Measurements from ENCODE around the gene LEMD1.
"Not testable (repeated sequence)": the region's sequence is repeated elsewhere in the genome, so short reads cannot be mapped to it uniquely, and the experiment has no call there.

The LEMD1 gene

GRCh38 chr1:205424901-205425600, 3.2 kb upstream of the LEMD1 start:
- no peak overlapping the region for H3K4me3 ChIP-seq (ENCODE audit: low read depth, low read length)
- H3K79me2 ChIP-seq (ENCODE audit: control insufficient read depth, insufficient read depth, low read length, unreplicated experiment): no peaks in the 10 kb centered on the region
- no peaks in the 10 kb centered on the region for H3K36me3 ChIP-seq (ENCODE audit: insufficient read depth, low read length)
- H3K27me3 ChIP-seq (ENCODE audit: insufficient read depth, low read length): peaks cover 85% of the 10 kb centered on the region
- no peak overlapping the region for H3K27ac ChIP-seq (ENCODE audit: low read depth, low read length)
- no peak overlapping the region for H2AFZ ChIP-seq (ENCODE audit: low read length, unreplicated experiment)
- no peaks in the 10 kb centered on the region for H3K4me1 ChIP-seq (ENCODE audit: control insufficient read depth, insufficient read depth, low read length, unreplicated experiment)

- Histone ChIP-seq H3K27me3 (ENCODE audit: insufficient read depth, low read length) (peaks cover 92% of the 10 kb centered on the region), H3K4me1 (ENCODE audit: control insufficient read depth, insufficient read depth, low read length, unreplicated experiment) (no peaks in the 10 kb centered on the region), H3K79me2 (ENCODE audit: control insufficient read depth, insufficient read depth, low read length, unreplicated experiment) (no peaks in the 10 kb centered on the region), H3K36me3 (ENCODE audit: insufficient read depth, low read length) (no peaks in the 10 kb centered on the region), H2AFZ (ENCODE audit: low read length, unreplicated experiment) (no peak overlapping the region), H3K4me3 (ENCODE audit: low read depth, low read length) (no peak overlapping the region), H3K27ac (ENCODE audit: low read depth, low read length) (no peak overlapping the region)
Observed at GRCh38 chr1:205423814-205424399, 2.1 kb upstream of the LEMD1 start.

- H3K36me3 ChIP-seq (ENCODE audit: insufficient read depth, low read length): no peaks in the 10 kb centered on the region
- H3K4me1 ChIP-seq (ENCODE audit: control insufficient read depth, insufficient read depth, low read length, unreplicated experiment): no peaks in the 10 kb centered on the region
- no peak overlapping the region for H3K4me3 ChIP-seq (ENCODE audit: low read depth, low read length)
- no peak overlapping the region for H2AFZ ChIP-seq (ENCODE audit: low read length, unreplicated experiment)
- H3K27ac ChIP-seq (ENCODE audit: low read depth, low read length): no peak overlapping the region
- H3K79me2 ChIP-seq (ENCODE audit: control insufficient read depth, insufficient read depth, low read length, unreplicated experiment): no peaks in the 10 kb centered on the region
- peaks cover 90% of the 10 kb centered on the region for H3K27me3 ChIP-seq (ENCODE audit: insufficient read depth, low read length)
Observed at GRCh38 chr1:205422993-205423642, 1.3 kb upstream of the LEMD1 start.

- no peaks in the 10 kb centered on the region for H3K4me1 ChIP-seq (ENCODE audit: control insufficient read depth, insufficient read depth, low read length, unreplicated experiment)
- peaks cover 80% of the 10 kb centered on the region for H3K27me3 ChIP-seq (ENCODE audit: insufficient read depth, low read length)
- no peak overlapping the region for H2AFZ ChIP-seq (ENCODE audit: low read length, unreplicated experiment)
- H3K36me3 ChIP-seq (ENCODE audit: insufficient read depth, low read length): no peaks in the 10 kb centered on the region
- no peaks in the 10 kb centered on the region for H3K79me2 ChIP-seq (ENCODE audit: control insufficient read depth, insufficient read depth, low read length, unreplicated experiment)
- no peak overlapping the region for H3K27ac ChIP-seq (ENCODE audit: low read depth, low read length)
- H3K4me3 ChIP-seq (ENCODE audit: low read depth, low read length): no peak overlapping the region
Observed at GRCh38 chr1:205420938-205421337, 918 bp downstream of the LEMD1 start.

- Histone ChIP-seq H2AFZ (ENCODE audit: low read length, unreplicated experiment) (no peak overlapping the region), H3K36me3 (ENCODE audit: insufficient read depth, low read length) (no peaks in the 10 kb centered on the region), H3K4me1 (ENCODE audit: control insufficient read depth, insufficient read depth, low read length, unreplicated experiment) (no peaks in the 10 kb centered on the region), H3K27ac (ENCODE audit: low read depth, low read length) (no peak overlapping the region), H3K27me3 (ENCODE audit: insufficient read depth, low read length) (peaks cover 58% of the 10 kb centered on the region), H3K4me3 (ENCODE audit: low read depth, low read length) (no peak overlapping the region), H3K79me2 (ENCODE audit: control insufficient read depth, insufficient read depth, low read length, unreplicated experiment) (no peaks in the 10 kb centered on the region)
Observed at GRCh38 chr1:205417870-205418635, 3.8 kb downstream of the LEMD1 start.

GRCh38 chr1:205416322-205416721, 5.5 kb downstream of the LEMD1 start:
- no peaks in the 10 kb centered on the region for H3K36me3 ChIP-seq (ENCODE audit: insufficient read depth, low read length)
- H3K27me3 ChIP-seq (ENCODE audit: insufficient read depth, low read length): peaks cover 51% of the 10 kb centered on the region
- no peak overlapping the region for H3K4me3 ChIP-seq (ENCODE audit: low read depth, low read length)
- no peaks in the 10 kb centered on the region for H3K79me2 ChIP-seq (ENCODE audit: control insufficient read depth, insufficient read depth, low read length, unreplicated experiment)
- no peaks in the 10 kb centered on the region for H3K4me1 ChIP-seq (ENCODE audit: control insufficient read depth, insufficient read depth, low read length, unreplicated experiment)
- no peak overlapping the region for H3K27ac ChIP-seq (ENCODE audit: low read depth, low read length)
- H2AFZ ChIP-seq (ENCODE audit: low read length, unreplicated experiment): no peak overlapping the region

GRCh38 chr1:205410581-205411298, 11.1 kb downstream of the LEMD1 start:
- no peak overlapping the region for H3K27ac ChIP-seq (ENCODE audit: low read depth, low read length)

GRCh38 chr1:205407970-205408369, 13.9 kb downstream of the LEMD1 start:
- Histone ChIP-seq H3K36me3 (ENCODE audit: insufficient read depth, low read length) (no peaks in the 10 kb centered on the region), H3K27me3 (ENCODE audit: insufficient read depth, low read length) (peaks cover 41% of the 10 kb centered on the region), H3K27ac (ENCODE audit: low read depth, low read length) (no peak overlapping the region), H3K4me3 (ENCODE audit: low read depth, low read length) (no peak overlapping the region), H3K4me1 (ENCODE audit: control insufficient read depth, insufficient read depth, low read length, unreplicated experiment) (no peaks in the 10 kb centered on the region), H2AFZ (ENCODE audit: low read length, unreplicated experiment) (no peak overlapping the region), H3K79me2 (ENCODE audit: control insufficient read depth, insufficient read depth, low read length, unreplicated experiment) (no peaks in the 10 kb centered on the region)

More at GRCh38 chr1:205410581-205411298, 11.1 kb downstream of the LEMD1 start:
- Histone ChIP-seq H3K4me3 (ENCODE audit: low read depth, low read length) (no peak overlapping the region), H3K79me2 (ENCODE audit: control insufficient read depth, insufficient read depth, low read length, unreplicated experiment) (no peaks in the 10 kb centered on the region), H3K4me1 (ENCODE audit: control insufficient read depth, insufficient read depth, low read length, unreplicated experiment) (no peaks in the 10 kb centered on the region), H3K27me3 (ENCODE audit: insufficient read depth, low read length) (peaks cover 47% of the 10 kb centered on the region), H3K36me3 (ENCODE audit: insufficient read depth, low read length) (no peaks in the 10 kb centered on the region), H2AFZ (ENCODE audit: low read length, unreplicated experiment) (no peak overlapping the region)

- H2AFZ ChIP-seq (ENCODE audit: low read length, unreplicated experiment); H3K4me3 ChIP-seq (ENCODE audit: low read depth, low read length): not testable (repeated sequence)
Observed at GRCh38 chr1:205406252-205406651, 15.6 kb downstream of the LEMD1 start.

GRCh38 chr1:205404484-205404883, 17.4 kb downstream of the LEMD1 start:
- H3K27ac ChIP-seq (ENCODE audit: low read depth, low read length); H3K4me3 ChIP-seq (ENCODE audit: low read depth, low read length); H3K4me1 ChIP-seq (ENCODE audit: control insufficient read depth, insufficient read depth, low read length, unreplicated experiment); H3K79me2 ChIP-seq (ENCODE audit: control insufficient read depth, insufficient read depth, low read length, unreplicated experiment); H3K36me3 ChIP-seq (ENCODE audit: insufficient read depth, low read length); H2AFZ ChIP-seq (ENCODE audit: low read length, unreplicated experiment): not testable (repeated sequence)
- peaks cover 19% of the 10 kb centered on the region for H3K27me3 ChIP-seq (ENCODE audit: insufficient read depth, low read length)

More at GRCh38 chr1:205406252-205406651, 15.6 kb downstream of the LEMD1 start:
- H3K4me1 ChIP-seq (ENCODE audit: control insufficient read depth, insufficient read depth, low read length, unreplicated experiment); H3K79me2 ChIP-seq (ENCODE audit: control insufficient read depth, insufficient read depth, low read length, unreplicated experiment); H3K36me3 ChIP-seq (ENCODE audit: insufficient read depth, low read length); H3K27ac ChIP-seq (ENCODE audit: low read depth, low read length): not testable (repeated sequence)
- peaks cover 30% of the 10 kb centered on the region for H3K27me3 ChIP-seq (ENCODE audit: insufficient read depth, low read length)
